GM12878 (cell line): Measurements from ENCODE around the gene TPP2. TPM values are rescaled to one million over a fixed set of nuclear protein-coding genes. Genes with fewer than 3 reads are reported as not detected.

Experiments
- ATAC-seq: fragments of 200-7000 bp; cut with Tn5 transposase; 3 replicates; pipeline ENCODE4 v1.9.1; 2020; ENCODE audit warnings: mild to moderate bottlenecking, moderate library complexity
- BruUV-seq: library from RNA; stranded (reverse); fragments of 400-500 nt; replicated peaks from 2 replicates; lab custom pipeline; 2021; lab: Mats Ljungman, UMichigan
- CTCF ChIA-PET: fragments of 300-600 bp; sonication (Branson Sonifier 250); formaldehyde crosslinking; extraction: SDS; loops from one replicate; lab custom pipeline; 2021; ENCODE audit warnings: inconsistent platforms; lab: Yijun Ruan, JAX
- POLR2A ChIA-PET: fragments of 350-600 bp; formaldehyde crosslinking; extraction: SDS; loops from one replicate; lab custom pipeline; 2021; ENCODE audit warnings: inconsistent platforms; lab: Charles Lee
- RAD21 ChIA-PET: fragments of 300-600 bp; sonication (Branson Sonifier 250); formaldehyde crosslinking; loops from one replicate; lab custom pipeline; 2023; ENCODE audit warnings: antibody characterized with exemption; ENCODE audit not compliant: unreplicated experiment; lab: Charles Lee
- SMC1A ChIA-PET: fragments of 300-600 bp; sonication (Branson Sonifier 250); formaldehyde crosslinking; loops from one replicate; lab custom pipeline; 2023; ENCODE audit not compliant: unreplicated experiment, uncharacterized antibody; lab: Charles Lee
- DNase-seq: peaks from one replicate; pipeline ENCODE4 v3.0.0-alpha.2; 2011; ENCODE audit warnings: low read depth, low spot score
- FAIRE-seq: peaks from 3 replicates; lab custom pipeline; 2011; peaks lifted over from hg19 to GRCh38; lab: Jason Lieb, UNC
- H2AFZ ChIP-seq: 2 replicates; pipeline ENCODE4 v1.6.0; 2011; ENCODE audit warnings: low read depth, low read length, control low read depth; ENCODE audit not compliant: control insufficient read depth
- H3K27ac ChIP-seq: 2 replicates; pipeline ENCODE4 v1.5.1; 2011; ENCODE audit warnings: control low read depth; ENCODE audit not compliant: control insufficient read depth, insufficient read depth
- H3K27me3 ChIP-seq, 2 experiments: replicated peaks in 1 of 2; 2 replicates each; pipeline versions ENCODE4 v1.6.0 to v1.6.1; 2011; ENCODE audit warnings: low read length in 1 of 2; ENCODE audit not compliant: control insufficient read depth in 2 of 2, insufficient read depth in 2 of 2
- H3K36me3 ChIP-seq, 2 experiments: 2 replicates each; pipeline ENCODE4 v1.5.1; 2011; ENCODE audit warnings: low read length in 1 of 2; ENCODE audit not compliant: control insufficient read depth in 2 of 2, insufficient read depth in 2 of 2
- H3K4me1 ChIP-seq: 2 replicates; pipeline ENCODE4 v1.6.1; 2011; ENCODE audit warnings: mild to moderate bottlenecking, low read length, moderate library complexity, mixed read lengths; ENCODE audit not compliant: control insufficient read depth, insufficient read depth
- H3K4me2 ChIP-seq: 2 replicates; pipeline ENCODE4 v1.6.0; 2011; ENCODE audit warnings: control low read depth; ENCODE audit not compliant: control insufficient read depth, insufficient read depth
- H3K4me3 ChIP-seq: fragments of 200-600 bp; sonication (generic); 2 replicates; pipeline ENCODE4 v1.5.1; 2016
- H3K79me2 ChIP-seq: 2 replicates; pipeline ENCODE4 v1.6.0; 2011; ENCODE audit warnings: low read length; ENCODE audit not compliant: control insufficient read depth, insufficient read depth
- H3K9ac ChIP-seq: 2 replicates; pipeline ENCODE4 v1.8.0; 2011; ENCODE audit warnings: low read length, control low read depth, mixed read lengths; ENCODE audit not compliant: control insufficient read depth, insufficient read depth
- H3K9me3 ChIP-seq: replicated peaks from 3 replicates; pipeline ENCODE4 v1.5.1; 2011; ENCODE audit warnings: mild to moderate bottlenecking, low read length; ENCODE audit not compliant: control insufficient read depth, insufficient read depth
- H4K20me1 ChIP-seq: 2 replicates; pipeline ENCODE4 v1.6.0; 2011; ENCODE audit not compliant: control insufficient read depth, insufficient read depth
- CBFB ChIP-seq: IDR thresholded peaks from 2 replicates; pipeline ENCODE4 v1.6.1; 2016; ENCODE audit warnings: antibody characterized with exemption, low read depth
- ESRRA ChIP-seq: IDR thresholded peaks from 2 replicates; pipeline ENCODE4 v1.6.1; 2012; ENCODE audit warnings: mild to moderate bottlenecking, low read length, improper control_type of control experiment
- GABPA ChIP-seq: IDR thresholded peaks from 2 replicates; pipeline ENCODE4 v1.6.1; 2014; ENCODE audit warnings: antibody characterized with exemption, low read depth, mild to moderate bottlenecking, inconsistent platforms
- HCFC1 ChIP-seq: fragments of 150-350 bp; IDR thresholded peaks from 2 replicates; pipeline ENCODE4 v1.6.1; 2014; ENCODE audit warnings: low read length
- HDAC2 ChIP-seq: fragments of 200-600 bp; sonication (generic); IDR thresholded peaks from 2 replicates; pipeline ENCODE4 v1.6.1; 2017
- JUNB ChIP-seq: IDR thresholded peaks from 2 replicates; pipeline ENCODE4 v1.6.1; 2016; ENCODE audit warnings: antibody characterized with exemption, mild to moderate bottlenecking
- KLF5 ChIP-seq: fragments of 450-650 bp; IDR thresholded peaks from 2 replicates; pipeline ENCODE4 v1.6.1; 2014; ENCODE audit warnings: mild to moderate bottlenecking; ENCODE audit not compliant: partially characterized antibody
- MXI1 ChIP-seq: fragments of 150-350 bp; IDR thresholded peaks from 2 replicates; pipeline ENCODE4 v1.6.1; 2011; ENCODE audit warnings: low read depth, mild to moderate bottlenecking, inconsistent platforms, low read length, improper control_type of control experiment
- NFYA ChIP-seq: IDR thresholded peaks from 2 replicates; pipeline ENCODE4 v1.6.1; 2011; ENCODE audit warnings: low read depth, mild to moderate bottlenecking, low read length, improper control_type of control experiment, borderline replicate concordance
- NR2C2 ChIP-seq: IDR thresholded peaks from 2 replicates; pipeline ENCODE4 v1.6.1; 2011; ENCODE audit warnings: borderline replicate concordance, low read depth; ENCODE audit not compliant: control insufficient read depth, insufficient read length
- RUNX3 ChIP-seq: IDR thresholded peaks from 2 replicates; pipeline ENCODE4 v1.6.1; 2012; ENCODE audit warnings: low read length, inconsistent platforms
- ZBED1 ChIP-seq: IDR thresholded peaks from 2 replicates; pipeline ENCODE4 v1.6.1; 2016; ENCODE audit warnings: borderline replicate concordance
- ZBTB33 ChIP-seq: fragments of 450-650 bp; IDR thresholded peaks from 2 replicates; pipeline ENCODE4 v1.6.1; 2017; ENCODE audit warnings: mild to moderate bottlenecking
- WGBS: methylation state at CpG from one replicate; pipeline ENCODE4 v1.1.6; 2016; ENCODE audit warnings: low lambda C conversion rate; ENCODE audit not compliant: insufficient replicate concordance, insufficient coverage; ENCODE audit errors: missing lambda C conversion rate; 5-methylcytosine and 5-hydroxymethylcytosine counted together
- in situ Hi-C: fragments of 300-500 bp; cut with MboI; formaldehyde crosslinking; loops from 9 replicates; pipeline ENCODE4 v1.14.3; 2018; ENCODE audit warnings: mixed read lengths
- intact Hi-C: fragments of 100-400 bp; cut with micrococcal nuclease; formaldehyde crosslinking; loops from one replicate; pipeline ENCODE4 v1.14.2; 2022; ENCODE audit not compliant: unreplicated experiment
- polyA plus RNA-seq, 11 experiments: library from polyadenylated mRNA; depleted of rRNA in 4 of 11; unstranded in 6 of 11; stranded (reverse) in 5 of 11; fragments of >200 nt; fragmentation: Nextera tagmentation in 4 of 11; fragmentation: Illumina TruSeq in 1 of 11; extraction: Ambion mirVana in 4 of 11; extraction: Trizol in 1 of 11; gene quantifications; 1 replicate in 1 of 11; 2 replicates in 10 of 11; pipeline versions ENCODE4 v1.2.1 to v1.2.3, GENCODE V29; 2011 to 2016; ENCODE audit warnings: inconsistent platforms in 2 of 11, missing spikeins in 2 of 11, low read depth in 1 of 11
- total RNA-seq, 4 experiments: library from RNA; depleted of rRNA in 3 of 4; stranded (reverse); fragments of >200 nt in 3 of 4; fragmentation: Illumina TruSeq in 1 of 4; extraction: Trizol in 1 of 4; gene quantifications; 2 replicates each; pipeline versions ENCODE4 v1.2.1 to v1.2.3, GENCODE V29; 2013 to 2021
- TF ChIP-seq, protein P1 (sequence below), 3 experiments: IDR thresholded peaks in 2 of 3; conservative IDR thresholded peaks in 1 of 3; 2 replicates each; pipeline ENCODE4 v1.5.1; 2011; ENCODE audit warnings: low read depth in 3 of 3, low read length in 3 of 3, mild to moderate bottlenecking in 3 of 3, control low read depth in 2 of 3, moderate library complexity in 2 of 3, inconsistent platforms in 1 of 3, mixed read lengths in 1 of 3; ENCODE audit not compliant: control insufficient read depth in 2 of 3, insufficient read depth in 1 of 3; ENCODE audit errors: extremely low read depth in 1 of 3
- TF ChIP-seq, protein P2 (sequence below): IDR thresholded peaks from 2 replicates; pipeline ENCODE4 v1.6.1; 2011; ENCODE audit warnings: low read depth, low read length, improper control_type of control experiment, borderline replicate concordance
- TF ChIP-seq, protein P3 (sequence below): fragments of 450-650 bp; conservative IDR thresholded peaks from 2 replicates; pipeline ENCODE4 v1.6.1; 2017; ENCODE audit warnings: mild to moderate bottlenecking, moderate library complexity

The TPP2 gene
- total and polyA plus RNA-seq, 10 of the 15 experiments (the other 5 are each of a cell fraction or from before 2014, with no cell fraction given) = 18.4 to 82.3 (median 55.4) TPM

- TF ChIP-seq MXI1 = no peak
Observed at GRCh38 chr13:102700088-102701031, 103.6 kb downstream of the TPP2 start (continued).

GRCh38 chr13:102701331-102701730 is 104.5 kb downstream of the TPP2 start:
- no peak for ATAC-seq
- ChIA-PET CTCF (interaction anchor here (1.4 kb wide), 1 partner anchor 169 kb away, joined by 4 read pairs; no protein-coding TSS in a partner anchor), POLR2A (interaction anchor here (1.2 kb wide), 1 partner anchor 8 kb away, joined by 3 read pairs; no protein-coding TSS in a partner anchor), RAD21 (no interaction called here), SMC1A (no interaction called here)
- no peak overlapping the region for H3K27ac ChIP-seq
- H3K36me3 ChIP-seq = no peaks in the 10 kb centered on the region
- 65% methylated on average over 5 of the region's 5 CpGs for WGBS
- FAIRE-seq = no peak
- no peak overlapping the region for H3K9ac ChIP-seq
- no peak overlapping the region for H3K4me2 ChIP-seq
- no TSS peak for BruUV-seq
- H3K79me2 ChIP-seq = no peaks in the 10 kb centered on the region
- H3K4me1 ChIP-seq = no peaks in the 10 kb centered on the region
- H3K27me3 ChIP-seq = no peaks in the 10 kb centered on the region
- in situ Hi-C loops (no loop called here), intact Hi-C loops (no loop called here)
- no peaks in the 10 kb centered on the region for H4K20me1 ChIP-seq
- DNase-seq = no peak
- H2AFZ ChIP-seq = no peak overlapping the region
- H3K9me3 ChIP-seq = no peaks in the 10 kb centered on the region
- H3K4me3 ChIP-seq = no peak overlapping the region
- TF ChIP-seq, protein P1, sequence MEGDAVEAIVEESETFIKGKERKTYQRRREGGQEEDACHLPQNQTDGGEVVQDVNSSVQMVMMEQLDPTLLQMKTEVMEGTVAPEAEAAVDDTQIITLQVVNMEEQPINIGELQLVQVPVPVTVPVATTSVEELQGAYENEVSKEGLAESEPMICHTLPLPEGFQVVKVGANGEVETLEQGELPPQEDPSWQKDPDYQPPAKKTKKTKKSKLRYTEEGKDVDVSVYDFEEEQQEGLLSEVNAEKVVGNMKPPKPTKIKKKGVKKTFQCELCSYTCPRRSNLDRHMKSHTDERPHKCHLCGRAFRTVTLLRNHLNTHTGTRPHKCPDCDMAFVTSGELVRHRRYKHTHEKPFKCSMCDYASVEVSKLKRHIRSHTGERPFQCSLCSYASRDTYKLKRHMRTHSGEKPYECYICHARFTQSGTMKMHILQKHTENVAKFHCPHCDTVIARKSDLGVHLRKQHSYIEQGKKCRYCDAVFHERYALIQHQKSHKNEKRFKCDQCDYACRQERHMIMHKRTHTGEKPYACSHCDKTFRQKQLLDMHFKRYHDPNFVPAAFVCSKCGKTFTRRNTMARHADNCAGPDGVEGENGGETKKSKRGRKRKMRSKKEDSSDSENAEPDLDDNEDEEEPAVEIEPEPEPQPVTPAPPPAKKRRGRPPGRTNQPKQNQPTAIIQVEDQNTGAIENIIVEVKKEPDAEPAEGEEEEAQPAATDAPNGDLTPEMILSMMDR (IDR thresholded peaks at IDR 0.05 in 2 of 3, conservative IDR thresholded peaks at IDR 0.05 in 1 of 3; ENCODE audit: control insufficient read depth in 2 of 3, extremely low read depth in 1 of 3, insufficient read depth in 1 of 3, low read depth in 3 of 3, low read length in 3 of 3) = no peak
- TF ChIP-seq ZBED1 (no peak), NR2C2 (no peak), CBFB (no peak), ZBTB33 (no peak), KLF5 (no peak), JUNB (no peak), GABPA (no peak), RUNX3 (no peak), HDAC2 (no peak), ESRRA (no peak), HCFC1 (no peak), NFYA (no peak)
- TF ChIP-seq, protein P2, sequence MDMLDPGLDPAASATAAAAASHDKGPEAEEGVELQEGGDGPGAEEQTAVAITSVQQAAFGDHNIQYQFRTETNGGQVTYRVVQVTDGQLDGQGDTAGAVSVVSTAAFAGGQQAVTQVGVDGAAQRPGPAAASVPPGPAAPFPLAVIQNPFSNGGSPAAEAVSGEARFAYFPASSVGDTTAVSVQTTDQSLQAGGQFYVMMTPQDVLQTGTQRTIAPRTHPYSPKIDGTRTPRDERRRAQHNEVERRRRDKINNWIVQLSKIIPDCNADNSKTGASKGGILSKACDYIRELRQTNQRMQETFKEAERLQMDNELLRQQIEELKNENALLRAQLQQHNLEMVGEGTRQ = no peak
- TF ChIP-seq, protein P3, sequence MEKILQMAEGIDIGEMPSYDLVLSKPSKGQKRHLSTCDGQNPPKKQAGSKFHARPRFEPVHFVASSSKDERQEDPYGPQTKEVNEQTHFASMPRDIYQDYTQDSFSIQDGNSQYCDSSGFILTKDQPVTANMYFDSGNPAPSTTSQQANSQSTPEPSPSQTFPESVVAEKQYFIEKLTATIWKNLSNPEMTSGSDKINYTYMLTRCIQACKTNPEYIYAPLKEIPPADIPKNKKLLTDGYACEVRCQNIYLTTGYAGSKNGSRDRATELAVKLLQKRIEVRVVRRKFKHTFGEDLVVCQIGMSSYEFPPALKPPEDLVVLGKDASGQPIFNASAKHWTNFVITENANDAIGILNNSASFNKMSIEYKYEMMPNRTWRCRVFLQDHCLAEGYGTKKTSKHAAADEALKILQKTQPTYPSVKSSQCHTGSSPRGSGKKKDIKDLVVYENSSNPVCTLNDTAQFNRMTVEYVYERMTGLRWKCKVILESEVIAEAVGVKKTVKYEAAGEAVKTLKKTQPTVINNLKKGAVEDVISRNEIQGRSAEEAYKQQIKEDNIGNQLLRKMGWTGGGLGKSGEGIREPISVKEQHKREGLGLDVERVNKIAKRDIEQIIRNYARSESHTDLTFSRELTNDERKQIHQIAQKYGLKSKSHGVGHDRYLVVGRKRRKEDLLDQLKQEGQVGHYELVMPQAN = no peak
